Keratinocyte (primary cell): Measurements from ENCODE around the gene TIMP2. TPM values are rescaled to one million over a fixed set of nuclear protein-coding genes. Genes with fewer than 3 reads are reported as not detected.

ENCODE experiments used
- DNase-seq: peaks from one replicate; pipeline ENCODE4 v3.0.0-alpha.2; 2011; ENCODE audit warnings: low read depth, missing footprints, low spot score
- FAIRE-seq: peaks from 2 replicates; lab custom pipeline; 2011; peaks lifted over from hg19 to GRCh38; lab: Jason Lieb, UNC
- H2AFZ ChIP-seq: 2 replicates; pipeline ENCODE4 v1.6.0; 2012; ENCODE audit warnings: low read length, control low read depth, inconsistent platforms; ENCODE audit not compliant: control insufficient read depth
- H3K27ac ChIP-seq: 2 replicates; pipeline ENCODE4 v1.5.1; 2011; ENCODE audit warnings: low read length; ENCODE audit not compliant: control insufficient read depth, insufficient read depth
- H3K27me3 ChIP-seq: 3 replicates; pipeline ENCODE4 v1.6.0; 2011; ENCODE audit warnings: low read length; ENCODE audit not compliant: control insufficient read depth, insufficient read depth; ENCODE audit errors: extremely low read depth
- H3K36me3 ChIP-seq, 2 experiments: 2 replicates in 1 of 2; 3 replicates in 1 of 2; pipeline ENCODE4 v1.5.1; 2011; ENCODE audit warnings: low read length in 2 of 2, mild to moderate bottlenecking in 1 of 2; ENCODE audit not compliant: control insufficient read depth in 2 of 2, insufficient read depth in 2 of 2; ENCODE audit errors: extremely low read depth in 1 of 2
- H3K4me1 ChIP-seq: 3 replicates; pipeline ENCODE4 v1.5.1; 2011; ENCODE audit warnings: low read length; ENCODE audit not compliant: control insufficient read depth, insufficient read depth; ENCODE audit errors: extremely low read depth
- H3K4me2 ChIP-seq: 3 replicates; pipeline ENCODE4 v1.6.0; 2011; ENCODE audit warnings: low read depth, low read length; ENCODE audit not compliant: control insufficient read depth, insufficient read depth; ENCODE audit errors: extremely low read depth
- H3K4me3 ChIP-seq, 3 experiments: fragments of 200-600 bp in 1 of 3; sonication (generic) in 1 of 3; 2 replicates in 2 of 3; 3 replicates in 1 of 3; pipeline ENCODE4 v1.5.1; 2011 to 2016; ENCODE audit warnings: low read length in 3 of 3, mild to moderate bottlenecking in 3 of 3, control low read depth in 2 of 3, inconsistent platforms in 1 of 3, low read depth in 1 of 3, mixed read lengths in 1 of 3, mixed run types in 1 of 3, moderate library complexity in 1 of 3; ENCODE audit not compliant: control insufficient read depth in 2 of 3, insufficient read depth in 2 of 3; ENCODE audit errors: extremely low read depth in 1 of 3
- H3K79me2 ChIP-seq: 2 replicates; pipeline ENCODE4 v1.6.0; 2012; ENCODE audit warnings: low read length; ENCODE audit not compliant: control insufficient read depth, insufficient read depth
- H3K9ac ChIP-seq: 3 replicates; pipeline ENCODE4 v1.6.0; 2011; ENCODE audit warnings: low read length; ENCODE audit not compliant: control insufficient read depth, insufficient read depth; ENCODE audit errors: extremely low read depth
- H3K9me1 ChIP-seq: 3 replicates; pipeline ENCODE4 v1.6.0; 2011; ENCODE audit warnings: low read length; ENCODE audit not compliant: control insufficient read depth, insufficient read depth; ENCODE audit errors: extremely low read depth
- H3K9me3 ChIP-seq: 2 replicates; pipeline ENCODE4 v1.5.1; 2012; ENCODE audit warnings: low read depth, low read length; ENCODE audit not compliant: control insufficient read depth
- H4K20me1 ChIP-seq: 3 replicates; pipeline ENCODE4 v1.6.0; 2011; ENCODE audit warnings: low read length; ENCODE audit not compliant: control insufficient read depth, insufficient read depth; ENCODE audit errors: extremely low read depth
- EZH2 ChIP-seq: IDR thresholded peaks from one replicate; pipeline ENCODE4 v1.6.1; 2012; ENCODE audit warnings: inconsistent platforms, mild to moderate bottlenecking, low read length, moderate library complexity
- dilution Hi-C: fragments of 300-500 bp; cut with MboI; formaldehyde crosslinking; loops from one replicate; pipeline ENCODE4 v1.7.0; 2020; ENCODE audit warnings: low sequenced_read_pairs; ENCODE audit not compliant: extremely low pct_ligation_motif_present
- polyA plus RNA-seq, 5 experiments: library from polyadenylated mRNA; depleted of rRNA in 3 of 5; stranded (reverse) in 3 of 5; stranded (forward) in 1 of 5; unstranded in 1 of 5; fragments of >200 nt; gene quantifications; 1 replicate in 1 of 5; 2 replicates in 3 of 5; 3 replicates in 1 of 5; pipeline versions ENCODE4 v1.2.1 to v1.2.3, GENCODE V29; 2011 to 2012; ENCODE audit warnings: missing spikeins in 2 of 5, low read depth in 1 of 5, low replicate concordance in 1 of 5
- TF ChIP-seq, protein P1 (sequence below), 3 experiments: IDR thresholded peaks in 1 of 3; conservative IDR thresholded peaks in 1 of 3; optimal IDR thresholded peaks in 1 of 3; 2 replicates in 2 of 3; 3 replicates in 1 of 3; pipeline versions ENCODE3 to v1.5.1; 2011; ENCODE audit warnings: low read length in 3 of 3, mild to moderate bottlenecking in 3 of 3, moderate library complexity in 2 of 3, control low read depth in 1 of 3, inconsistent platforms in 1 of 3; ENCODE audit not compliant: insufficient read depth in 2 of 3; ENCODE audit errors: extremely low read depth in 1 of 3

TIMP2 gene
- polyA plus RNA-seq, 1 donor (not counting 4 experiments of a cell fraction or from before 2014, with no cell fraction given) = 1.2 TPM

DNA sequence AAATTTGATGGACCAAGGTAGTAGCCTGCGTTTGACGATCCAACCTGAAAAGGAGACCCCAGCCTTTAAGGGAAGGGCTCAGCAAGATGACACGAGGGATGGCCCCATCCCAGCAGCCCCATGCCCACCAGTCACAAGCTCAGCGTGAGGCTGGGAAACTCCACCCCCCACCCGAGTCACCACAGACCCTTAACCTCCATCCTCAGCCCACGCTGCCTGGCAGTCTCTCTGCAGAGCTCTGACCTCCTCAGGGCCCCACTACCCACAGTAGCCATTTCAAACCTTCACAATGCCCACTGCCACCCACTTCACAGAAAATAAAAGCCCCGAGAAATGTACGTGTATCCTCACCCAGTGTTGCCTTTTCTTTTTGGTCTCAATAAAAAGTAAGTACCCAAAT lies 103.2 kb downstream of the TIMP2 start:
- TF ChIP-seq, protein P1, sequence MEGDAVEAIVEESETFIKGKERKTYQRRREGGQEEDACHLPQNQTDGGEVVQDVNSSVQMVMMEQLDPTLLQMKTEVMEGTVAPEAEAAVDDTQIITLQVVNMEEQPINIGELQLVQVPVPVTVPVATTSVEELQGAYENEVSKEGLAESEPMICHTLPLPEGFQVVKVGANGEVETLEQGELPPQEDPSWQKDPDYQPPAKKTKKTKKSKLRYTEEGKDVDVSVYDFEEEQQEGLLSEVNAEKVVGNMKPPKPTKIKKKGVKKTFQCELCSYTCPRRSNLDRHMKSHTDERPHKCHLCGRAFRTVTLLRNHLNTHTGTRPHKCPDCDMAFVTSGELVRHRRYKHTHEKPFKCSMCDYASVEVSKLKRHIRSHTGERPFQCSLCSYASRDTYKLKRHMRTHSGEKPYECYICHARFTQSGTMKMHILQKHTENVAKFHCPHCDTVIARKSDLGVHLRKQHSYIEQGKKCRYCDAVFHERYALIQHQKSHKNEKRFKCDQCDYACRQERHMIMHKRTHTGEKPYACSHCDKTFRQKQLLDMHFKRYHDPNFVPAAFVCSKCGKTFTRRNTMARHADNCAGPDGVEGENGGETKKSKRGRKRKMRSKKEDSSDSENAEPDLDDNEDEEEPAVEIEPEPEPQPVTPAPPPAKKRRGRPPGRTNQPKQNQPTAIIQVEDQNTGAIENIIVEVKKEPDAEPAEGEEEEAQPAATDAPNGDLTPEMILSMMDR (optimal IDR thresholded peaks at IDR 0.05 in 1 of 3, IDR thresholded peaks at IDR 0.05 in 1 of 3, conservative IDR thresholded peaks at IDR 0.05 in 1 of 3; ENCODE audit: extremely low read depth in 1 of 3, insufficient read depth in 2 of 3, low read length in 3 of 3) = no peak
- TF ChIP-seq EZH2 = no peak
- Histone ChIP-seq H3K9ac (no peak overlapping the region), H3K4me2 (no peak overlapping the region), H3K9me3 (no peaks in the 10 kb centered on the region), H3K27ac (no peak overlapping the region), H2AFZ (no peak overlapping the region), H3K4me3 (no peak overlapping the region), H3K79me2 (peaks cover 15% of the 10 kb centered on the region), H3K36me3 (peaks cover 55 to 79% of the 10 kb centered on the region in 2 experiments), H4K20me1 (peaks cover 4% of the 10 kb centered on the region), H3K27me3 (no peaks in the 10 kb centered on the region), H3K4me1 (no peaks in the 10 kb centered on the region), H3K9me1 (peaks cover 2% of the 10 kb centered on the region)
- dilution Hi-C loops = no loop called here
- DNase-seq (no peak), FAIRE-seq (no peak)

DNA sequence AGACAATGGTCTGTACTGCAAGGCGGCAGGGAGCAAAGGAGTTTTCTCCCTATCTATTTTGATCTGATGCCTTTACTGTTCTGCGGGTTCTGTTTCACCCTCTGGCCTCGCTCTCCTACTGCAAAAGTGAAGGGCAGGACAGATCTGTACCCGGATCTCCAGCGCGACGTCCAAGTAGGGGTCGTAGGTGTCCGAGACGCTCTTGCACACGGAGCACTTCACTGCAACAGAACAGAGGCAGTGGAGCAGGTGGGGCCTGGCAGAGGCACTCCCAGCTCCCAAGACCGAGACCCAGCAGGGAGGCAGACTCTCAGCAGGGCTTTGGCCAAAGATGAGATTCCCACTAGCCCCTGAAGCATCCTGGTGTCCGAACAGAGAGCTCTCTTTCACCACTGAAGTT lies 104.3 kb downstream of the TIMP2 start:
- Histone ChIP-seq H3K4me1 (no peaks in the 10 kb centered on the region), H3K27me3 (no peaks in the 10 kb centered on the region), H3K9ac (no peak overlapping the region), H3K79me2 (peaks cover 14% of the 10 kb centered on the region), H4K20me1 (peaks cover 4% of the 10 kb centered on the region), H3K36me3 (peaks cover 55 to 78% of the 10 kb centered on the region in 2 experiments), H3K9me1 (peaks cover 2% of the 10 kb centered on the region), H3K4me3 (no peak overlapping the region), H3K27ac (no peak overlapping the region), H2AFZ (no peak overlapping the region), H3K4me2 (no peak overlapping the region), H3K9me3 (no peaks in the 10 kb centered on the region)
- no peak for DNase-seq
- dilution Hi-C loops = no loop called here
- FAIRE-seq = no peak
- TF ChIP-seq, protein P1 (optimal IDR thresholded peaks at IDR 0.05 in 1 of 3, IDR thresholded peaks at IDR 0.05 in 1 of 3, conservative IDR thresholded peaks at IDR 0.05 in 1 of 3; ENCODE audit: extremely low read depth in 1 of 3, insufficient read depth in 2 of 3, low read length in 3 of 3) = no peak
- TF ChIP-seq EZH2 = no peak
